ENCODE data around the gene PC.

PC gene

DNA sequence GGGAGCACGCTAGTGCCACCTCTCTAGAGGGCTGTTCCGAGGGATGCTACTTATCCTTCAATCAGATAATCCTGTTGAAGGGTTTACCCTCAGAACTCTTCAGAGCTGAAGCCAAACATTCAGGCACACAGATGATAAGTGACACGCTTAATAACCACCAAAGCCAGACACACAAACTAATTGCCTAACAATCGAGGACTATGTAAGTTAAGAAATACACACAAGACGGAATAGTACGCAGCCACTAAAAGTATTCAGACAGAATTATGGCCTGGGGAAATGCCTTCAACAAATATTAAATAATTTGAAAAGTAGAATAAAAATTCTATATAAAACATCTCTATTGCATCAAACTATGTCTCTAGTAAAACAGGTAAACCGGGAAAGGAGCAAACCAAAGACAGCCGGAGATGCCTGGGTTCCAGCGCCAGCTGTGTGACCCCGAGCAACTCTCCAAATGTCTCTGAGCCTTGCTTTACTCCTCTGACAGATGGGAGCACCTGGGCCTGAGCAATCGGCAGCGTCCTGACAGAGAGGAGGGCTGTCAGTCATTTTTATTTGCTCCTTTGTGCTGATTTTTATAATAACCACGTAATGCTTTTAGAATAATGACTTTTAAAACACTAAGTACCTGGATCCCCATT lies 90.0 kb downstream of the PC start:
- no peak for DNase-seq (ENCODE audit: low read depth in 3 of 3)

DNA sequence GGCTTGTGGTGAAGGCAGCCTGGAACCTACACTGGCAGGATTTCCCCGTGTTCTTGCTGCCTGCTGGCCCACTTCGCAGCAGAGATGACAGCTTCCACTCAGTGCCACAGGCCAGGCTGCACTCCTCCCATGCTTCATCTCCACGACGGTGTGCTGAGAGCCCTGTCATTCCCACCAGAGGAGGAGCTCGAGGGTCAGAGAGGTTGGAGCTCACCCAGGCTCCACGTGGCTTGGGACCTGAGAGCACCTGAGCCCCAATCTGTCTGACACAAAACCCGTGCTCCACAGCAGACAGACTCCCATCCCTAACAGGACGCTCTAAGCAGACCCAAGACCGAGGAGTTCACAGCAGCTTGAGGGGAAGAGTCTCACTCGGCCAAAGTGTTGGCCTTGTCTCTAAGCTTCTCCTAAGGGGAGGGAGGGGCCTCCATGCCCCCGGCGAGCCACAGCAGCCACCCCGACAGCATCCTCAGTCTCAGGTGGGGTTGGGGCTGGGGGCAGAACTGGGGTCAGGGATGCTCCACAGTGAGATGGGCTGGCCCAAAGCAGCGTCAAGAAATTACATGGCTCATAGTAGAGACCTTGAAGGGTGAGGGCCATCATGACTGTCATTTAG lies 90.7 kb downstream of the PC start:
- DNase-seq (ENCODE audit: low read depth in 3 of 3), result no peak

DNA sequence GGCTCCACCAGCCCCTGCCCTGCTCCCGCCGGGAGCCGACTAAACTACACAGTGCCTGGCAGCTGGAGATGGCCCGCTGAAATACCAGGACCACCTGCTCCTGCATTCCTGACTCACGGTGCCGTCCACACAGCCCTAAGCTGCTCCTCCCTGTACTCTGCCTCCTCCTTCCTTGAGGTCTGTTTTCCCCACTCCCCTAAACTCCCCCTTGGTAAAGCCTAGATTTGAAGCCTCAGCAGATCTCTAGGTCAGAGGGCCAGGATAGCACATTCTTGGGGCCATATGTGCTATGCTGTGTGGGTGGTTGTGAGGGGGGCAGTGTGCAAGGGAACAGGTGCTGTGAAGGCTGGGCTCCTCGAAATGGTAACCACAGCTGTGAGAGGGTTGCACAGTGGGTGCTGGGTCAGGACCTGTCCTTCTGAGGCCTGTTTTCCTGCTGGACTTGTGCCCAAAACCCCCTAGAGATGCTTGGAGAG lies 91.6 kb downstream of the PC start:
- no peak for DNase-seq (ENCODE audit: low read depth in 3 of 3)

DNA sequence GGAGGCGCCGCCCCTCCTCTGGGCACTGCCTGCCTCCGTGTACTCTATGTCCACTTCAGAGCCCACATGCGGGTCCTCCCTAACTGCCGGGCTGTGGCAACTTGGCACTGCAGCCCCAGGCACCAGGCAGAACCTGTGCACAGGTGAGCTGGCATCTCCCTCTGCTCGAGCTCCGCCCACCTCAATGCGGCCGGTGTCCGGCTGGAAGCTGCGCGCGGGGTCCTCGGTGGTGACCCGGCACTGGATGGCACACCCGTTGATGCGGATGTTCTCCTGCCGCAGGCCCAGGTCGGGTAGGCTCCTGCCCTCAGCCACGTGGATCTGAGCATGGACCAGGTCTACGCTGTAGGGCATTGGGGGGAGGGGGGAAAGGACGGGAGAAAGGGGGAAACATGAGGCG lies 92.2 kb downstream of the PC start:
- DNase-seq (ENCODE audit: low read depth in 3 of 3), result no peak

DNA sequence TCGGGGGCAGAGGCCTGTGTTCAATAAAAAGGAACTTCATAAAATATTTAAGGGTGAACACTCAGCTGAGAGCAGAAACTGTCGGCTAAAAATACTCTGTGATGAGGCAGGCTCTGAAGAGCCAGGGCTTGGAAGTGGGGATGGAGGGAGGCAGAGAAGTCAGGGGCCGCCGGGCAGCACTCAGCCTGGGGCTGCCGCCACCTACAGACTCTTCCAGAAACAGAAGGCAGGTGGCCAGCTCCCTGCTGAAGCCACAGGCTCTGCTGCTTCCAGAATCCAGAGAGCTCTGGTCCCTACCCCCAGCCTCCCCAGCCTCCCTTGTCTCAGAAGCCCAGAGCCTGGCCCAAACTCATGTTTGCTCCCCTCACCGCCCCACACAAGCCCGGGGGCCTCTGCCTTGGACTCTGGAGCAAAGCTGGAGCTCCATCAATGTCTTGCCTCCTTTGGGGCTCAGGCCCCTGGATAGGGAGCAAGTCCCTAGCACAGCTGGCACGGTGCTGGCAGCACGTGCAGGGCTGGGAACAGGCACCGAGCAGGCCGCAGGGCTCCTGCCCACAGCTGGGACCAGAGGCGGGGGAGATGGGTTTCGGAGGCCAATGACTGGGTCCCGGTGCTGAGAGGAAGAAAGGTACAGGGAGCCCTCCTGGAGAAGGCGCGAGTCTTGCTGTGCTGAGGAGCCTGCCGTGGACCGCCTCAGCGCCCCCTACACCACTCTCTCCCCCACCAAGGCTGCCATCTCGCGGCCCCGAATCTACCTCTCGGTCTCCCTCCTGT lies 93.1 kb downstream of the PC start:
- no peak for DNase-seq (ENCODE audit: low read depth in 3 of 3)

DNA sequence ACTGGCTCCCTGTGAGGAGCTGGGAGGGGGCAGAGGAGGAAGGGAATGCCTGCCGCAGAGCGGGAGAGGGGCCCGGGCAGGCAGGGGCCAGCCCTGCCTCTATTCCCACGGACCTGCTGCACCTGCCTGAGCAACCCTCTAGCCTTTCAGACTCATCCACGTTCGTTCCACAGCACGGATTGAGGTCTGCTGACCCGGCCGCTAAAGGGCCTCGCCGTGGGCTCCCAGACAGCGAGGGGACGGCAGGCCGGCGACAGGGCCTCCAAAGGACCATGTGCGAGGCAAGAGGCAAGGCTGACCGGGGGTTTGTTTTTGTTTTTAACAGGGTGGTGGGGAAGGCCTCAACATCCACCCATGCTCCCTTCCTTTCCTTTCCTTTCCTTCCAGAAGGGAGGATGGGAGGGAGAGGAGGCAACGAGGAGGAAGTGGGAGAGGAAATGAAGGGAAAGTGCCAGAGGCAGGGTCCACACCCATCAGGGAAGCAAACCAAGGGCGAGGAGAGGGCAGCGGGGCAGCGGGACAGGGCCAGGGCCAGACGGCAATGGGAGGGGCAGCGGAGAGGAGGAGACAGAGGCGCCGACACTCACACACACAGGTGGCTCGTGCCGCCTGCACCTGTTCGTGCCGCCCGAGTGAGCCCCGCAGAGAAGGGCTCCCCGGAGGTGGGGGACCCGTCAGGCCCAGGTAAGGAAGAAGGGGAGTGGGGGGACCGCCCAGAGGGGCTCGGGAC lies 93.8 kb downstream of the PC start:
- no peak for DNase-seq (ENCODE audit: low read depth in 3 of 3)

DNA sequence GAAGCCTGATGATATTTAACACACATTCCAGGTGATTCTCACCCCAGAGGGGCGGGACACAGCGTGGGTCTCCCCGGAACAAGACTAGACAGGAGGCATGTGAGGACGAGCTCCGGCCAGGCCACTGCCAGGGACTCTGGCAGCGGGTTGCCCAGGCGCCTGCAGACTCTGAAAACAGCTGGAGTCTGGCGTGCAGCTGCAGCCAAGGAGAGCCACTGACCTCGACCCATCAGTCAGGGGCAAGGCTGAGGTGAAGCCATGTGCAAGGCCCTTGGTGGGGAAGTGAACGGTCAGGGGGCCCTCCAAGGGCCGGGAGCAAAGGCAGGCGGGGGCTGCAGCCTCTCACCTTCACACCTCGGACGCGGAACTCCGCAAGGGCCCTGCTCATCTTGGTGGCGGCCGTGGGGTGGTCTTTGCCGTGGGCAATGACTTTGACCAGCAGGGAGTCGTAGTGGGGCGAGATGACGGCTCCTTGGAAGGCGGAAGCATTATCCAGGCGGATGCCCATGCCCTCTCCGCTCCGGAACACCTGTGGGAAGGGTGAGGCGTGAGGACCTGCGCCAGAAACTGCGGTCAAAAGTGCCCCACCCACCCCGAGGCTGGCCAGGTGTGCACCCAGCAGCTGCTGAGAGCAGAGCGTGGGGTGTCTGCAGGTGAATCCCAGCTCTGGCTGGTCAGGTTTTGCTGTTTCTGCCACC lies 94.6 kb downstream of the PC start:
- DNase-seq (ENCODE audit: low read depth in 3 of 3), result no peak

DNA sequence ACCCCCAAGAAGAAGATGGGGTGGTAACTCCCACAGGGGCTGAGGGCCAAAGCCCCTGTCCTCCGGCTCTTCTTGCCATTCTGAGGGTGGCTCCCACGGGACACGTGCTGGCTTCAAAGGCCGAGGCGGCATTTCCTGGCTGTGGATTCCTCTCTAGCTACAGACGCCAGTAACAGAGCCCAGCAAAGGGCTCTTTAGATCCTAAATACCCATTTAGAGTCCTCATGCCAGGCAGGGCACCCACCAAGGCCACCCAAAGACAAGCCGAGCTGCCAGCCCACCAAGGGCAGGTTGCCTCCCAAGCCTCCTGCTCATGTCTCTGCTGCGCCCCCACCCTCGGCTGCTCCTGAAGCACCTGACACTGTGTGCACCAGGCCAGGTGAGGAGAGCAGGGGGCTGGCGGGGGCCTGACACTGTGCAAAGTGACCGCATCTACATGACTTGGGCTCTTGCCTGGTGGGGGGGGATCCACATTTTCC lies 95.6 kb downstream of the PC start:
- DNase-seq (ENCODE audit: low read depth in 3 of 3), result no peak

DNA sequence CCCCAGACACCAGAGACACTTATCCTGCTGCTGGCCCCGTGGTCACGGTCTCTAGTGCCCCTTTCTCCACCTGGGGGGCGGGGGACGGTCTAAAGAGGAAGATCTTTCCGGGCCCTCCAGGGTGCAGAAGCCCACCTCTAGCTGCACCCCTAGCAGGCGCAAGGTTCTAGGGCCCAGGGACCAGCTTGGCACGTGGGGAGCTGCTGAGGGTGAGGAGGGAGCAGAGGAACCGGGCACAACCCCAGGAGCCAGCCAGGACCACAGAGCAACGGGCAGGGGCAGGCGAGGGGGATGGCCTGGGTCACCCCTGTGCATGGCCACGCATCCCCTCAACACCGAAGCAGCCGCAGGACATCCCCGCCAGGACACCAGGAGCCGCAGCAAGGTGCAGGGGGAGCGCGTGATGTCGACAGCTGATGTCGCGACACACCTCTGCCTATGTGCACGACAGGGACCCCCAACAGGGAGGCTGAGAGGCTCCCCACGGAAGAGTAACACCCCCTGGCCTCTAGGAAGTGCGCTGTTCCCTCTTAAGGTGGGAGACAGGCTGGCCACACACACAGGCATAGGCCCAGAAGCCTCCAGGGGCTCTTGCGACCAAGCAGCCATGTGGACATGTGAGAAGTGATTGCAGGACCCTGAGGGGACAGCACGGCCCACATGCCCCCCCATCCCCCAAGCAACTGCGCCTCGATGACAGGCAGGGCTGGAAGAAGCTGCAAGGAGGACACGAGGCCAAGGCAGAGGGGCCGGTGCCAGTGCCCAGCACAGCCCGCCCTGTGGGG lies 96.2 kb downstream of the PC start:
- DNase-seq (ENCODE audit: low read depth in 3 of 3), result no peak

DNA sequence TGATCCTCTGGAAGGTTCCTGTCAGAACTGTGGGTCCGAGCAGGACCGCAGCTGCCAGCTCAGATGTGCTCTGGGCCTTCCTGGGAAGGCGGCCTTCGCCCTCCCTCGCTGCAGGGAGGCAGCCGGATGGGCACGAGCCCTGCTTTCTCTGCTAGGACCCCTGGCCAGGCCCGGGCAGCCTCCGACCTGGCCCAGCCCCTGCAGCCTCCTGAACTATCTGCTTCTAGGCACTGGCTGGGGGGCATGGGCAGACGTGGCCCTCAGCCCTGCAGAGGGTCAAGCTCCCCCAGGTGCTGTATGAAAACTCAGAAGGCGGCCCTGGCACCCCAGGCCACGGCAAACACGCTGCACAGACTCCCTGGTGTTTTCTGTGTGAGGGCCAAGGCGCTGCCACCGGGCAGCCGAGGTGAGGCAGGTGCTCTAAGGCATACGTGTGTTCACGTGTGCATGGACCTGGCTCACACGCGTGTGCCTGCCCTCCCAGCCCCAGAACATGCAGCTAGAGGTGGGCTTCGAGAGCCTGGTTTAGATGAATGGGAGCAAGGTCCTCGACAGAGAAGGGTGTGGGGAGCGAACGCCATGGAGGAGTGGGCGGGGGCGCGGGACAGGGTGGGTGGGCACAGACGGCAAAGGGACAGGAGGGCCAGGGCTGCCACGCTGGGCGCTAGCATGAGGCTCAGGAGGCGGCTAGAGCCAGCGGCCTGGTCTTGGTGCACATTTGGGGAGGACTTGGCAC lies 97.0 kb downstream of the PC start:
- no peak for DNase-seq (ENCODE audit: low read depth in 3 of 3)

DNA sequence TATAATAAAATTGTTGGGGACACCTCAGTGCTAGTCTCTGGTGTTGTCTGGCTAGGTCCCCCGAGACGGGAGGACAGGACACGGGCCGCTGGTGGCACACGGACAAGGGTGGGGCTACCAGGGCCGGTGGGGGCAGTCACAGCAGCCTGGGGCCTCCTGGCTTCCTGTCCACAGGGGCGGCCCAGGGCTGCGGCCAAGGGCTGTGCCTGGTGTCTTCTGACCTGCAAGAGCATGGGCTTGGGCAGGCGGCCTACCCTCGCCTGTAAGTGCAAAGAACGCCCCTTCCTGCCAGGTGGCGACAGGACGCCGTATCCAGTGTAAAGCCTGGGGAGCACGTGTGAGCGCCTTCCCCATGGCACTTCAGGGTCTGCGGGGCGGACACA lies 97.7 kb downstream of the PC start:
- DNase-seq (ENCODE audit: low read depth in 3 of 3), result no peak

DNA sequence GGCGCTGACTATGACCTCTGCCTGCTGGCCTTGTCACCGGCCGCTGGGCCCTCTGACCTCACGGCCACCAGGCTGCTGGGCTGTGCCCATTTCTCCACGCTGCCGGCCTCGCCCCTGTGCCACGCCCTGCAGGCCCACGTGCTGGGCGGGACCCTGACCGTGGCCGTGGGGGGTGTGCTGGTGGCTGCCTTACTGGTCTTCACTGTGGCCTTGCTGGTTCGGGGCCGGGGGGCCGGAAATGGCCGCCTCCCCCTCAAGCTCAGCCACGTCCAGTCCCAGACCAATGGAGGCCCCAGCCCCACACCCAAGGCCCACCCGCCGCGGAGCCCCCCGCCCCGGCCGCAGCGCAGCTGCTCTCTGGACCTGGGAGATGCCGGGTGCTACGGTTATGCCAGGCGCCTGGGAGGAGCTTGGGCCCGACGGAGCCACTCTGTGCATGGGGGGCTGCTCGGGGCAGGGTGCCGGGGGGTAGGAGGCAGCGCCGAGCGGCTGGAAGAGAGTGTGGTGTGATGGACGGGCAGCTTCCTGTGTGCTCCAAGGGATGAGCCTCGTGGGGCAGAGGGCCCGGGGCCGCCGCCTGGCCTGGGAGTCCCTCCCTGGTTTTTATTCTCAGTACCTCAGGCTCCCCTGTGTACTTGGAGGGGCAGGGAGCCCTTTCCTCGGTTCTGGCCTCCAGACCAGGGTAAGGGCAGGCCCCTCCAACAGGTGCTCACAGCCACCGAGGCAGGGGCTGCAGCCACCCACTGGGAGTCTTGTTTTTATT lies 98.3 kb downstream of the PC start:
- no peak for DNase-seq (ENCODE audit: low read depth in 3 of 3)

DNA sequence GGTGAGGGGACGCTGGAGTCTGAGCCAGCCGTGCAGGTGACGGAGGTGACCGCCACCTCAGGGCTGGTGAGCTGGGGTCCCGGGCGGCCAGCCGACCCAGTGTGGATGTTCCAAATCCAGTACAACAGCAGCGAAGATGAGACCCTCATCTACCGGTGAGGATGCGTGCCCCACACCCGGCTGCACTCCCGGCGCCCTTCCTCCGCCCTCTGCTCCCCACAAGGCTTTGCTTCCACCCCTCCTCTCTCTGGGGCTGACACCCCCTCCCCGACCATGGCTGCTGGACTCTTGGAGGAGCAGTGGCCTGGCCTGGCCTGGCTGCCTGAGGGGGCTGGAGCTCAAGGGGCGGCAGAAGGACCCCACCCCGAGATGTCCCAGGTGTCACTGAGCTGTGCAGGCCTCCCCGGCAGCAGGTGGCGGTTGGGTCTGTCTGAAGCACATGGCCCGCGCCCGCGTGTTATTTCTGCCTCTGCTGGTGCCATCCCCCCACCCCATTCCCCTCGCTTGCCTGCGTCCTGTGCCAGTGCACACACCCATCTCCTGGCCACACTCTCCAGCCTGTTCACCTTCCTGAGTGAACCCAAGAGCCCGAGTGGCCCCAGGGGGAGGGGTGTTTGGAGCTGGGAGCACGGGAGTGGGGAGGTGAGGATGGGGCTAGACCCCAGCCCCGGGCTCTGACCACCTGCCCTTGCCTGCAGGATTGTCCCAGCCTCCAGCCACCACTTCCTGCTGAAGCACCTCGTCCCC lies 99.1 kb downstream of the PC start:
- no peak for DNase-seq (ENCODE audit: low read depth in 3 of 3)

DNA sequence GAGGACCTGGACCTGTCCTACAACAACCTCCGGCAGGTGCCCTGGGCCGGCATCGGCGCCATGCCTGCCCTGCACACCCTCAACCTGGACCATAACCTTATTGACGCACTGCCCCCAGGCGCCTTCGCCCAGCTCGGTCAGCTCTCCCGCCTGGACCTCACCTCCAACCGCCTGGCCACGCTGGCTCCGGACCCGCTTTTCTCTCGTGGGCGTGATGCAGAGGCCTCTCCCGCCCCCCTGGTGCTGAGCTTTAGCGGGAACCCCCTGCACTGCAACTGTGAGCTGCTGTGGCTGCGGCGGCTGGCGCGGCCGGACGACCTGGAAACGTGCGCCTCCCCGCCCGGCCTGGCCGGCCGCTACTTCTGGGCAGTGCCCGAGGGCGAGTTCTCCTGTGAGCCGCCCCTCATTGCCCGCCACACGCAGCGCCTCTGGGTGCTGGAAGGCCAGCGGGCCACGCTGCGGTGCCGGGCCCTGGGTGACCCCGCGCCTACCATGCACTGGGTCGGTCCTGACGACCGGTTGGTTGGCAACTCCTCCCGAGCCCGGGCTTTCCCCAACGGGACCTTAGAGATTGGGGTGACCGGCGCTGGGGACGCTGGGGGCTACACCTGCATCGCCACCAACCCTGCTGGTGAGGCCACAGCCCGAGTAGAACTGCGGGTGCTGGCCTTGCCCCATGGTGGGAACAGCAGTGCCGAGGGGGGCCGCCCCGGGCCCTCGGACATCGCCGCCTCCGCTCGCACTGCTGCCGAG lies 99.8 kb downstream of the PC start:
- no peak for DNase-seq (ENCODE audit: low read depth in 3 of 3)

DNA sequence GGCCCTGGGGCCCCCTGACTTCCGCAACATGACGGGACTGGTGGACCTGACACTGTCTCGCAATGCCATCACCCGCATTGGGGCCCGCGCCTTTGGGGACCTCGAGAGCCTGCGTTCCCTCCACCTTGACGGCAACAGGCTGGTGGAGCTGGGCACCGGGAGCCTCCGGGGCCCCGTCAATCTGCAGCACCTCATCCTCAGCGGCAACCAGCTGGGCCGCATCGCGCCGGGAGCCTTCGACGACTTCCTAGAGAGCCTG lies 100.3 kb downstream of the PC start:
- DNase-seq (ENCODE audit: low read depth in 3 of 3), result no peak

DNA sequence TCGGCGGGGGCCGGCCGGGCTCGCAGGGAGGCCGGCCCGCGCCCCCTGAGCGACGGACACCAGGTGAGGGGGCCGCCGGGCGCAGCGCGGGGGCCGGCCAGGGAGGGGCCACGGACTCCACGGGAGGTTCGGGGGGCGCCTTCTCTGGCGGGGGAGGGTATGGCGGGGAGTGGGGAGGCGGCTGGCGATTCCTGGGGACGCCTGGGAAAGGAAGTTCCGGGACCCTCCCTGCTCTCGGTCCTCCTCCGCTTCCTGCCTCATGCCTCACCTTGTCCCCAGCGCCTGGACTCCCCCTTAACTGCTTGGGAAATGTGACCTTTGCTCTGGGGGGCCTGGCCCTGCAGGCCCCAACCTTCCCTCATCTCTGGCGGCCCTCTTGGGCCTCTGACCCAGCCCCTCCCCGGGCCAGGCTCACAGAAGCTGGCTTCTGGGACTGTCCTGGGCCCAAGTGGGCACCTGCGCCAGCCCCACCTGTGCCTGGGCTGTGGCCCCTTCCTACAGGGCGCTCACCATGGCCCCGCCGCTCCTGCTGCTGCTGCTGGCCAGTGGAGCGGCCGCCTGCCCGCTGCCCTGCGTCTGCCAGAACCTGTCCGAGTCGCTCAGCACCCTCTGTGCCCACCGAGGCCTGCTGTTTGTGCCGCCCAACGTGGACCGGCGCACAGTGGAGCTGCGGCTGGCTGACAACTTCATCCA lies 100.8 kb downstream of the PC start:
- DNase-seq (ENCODE audit: low read depth in 3 of 3), result no peak

DNA sequence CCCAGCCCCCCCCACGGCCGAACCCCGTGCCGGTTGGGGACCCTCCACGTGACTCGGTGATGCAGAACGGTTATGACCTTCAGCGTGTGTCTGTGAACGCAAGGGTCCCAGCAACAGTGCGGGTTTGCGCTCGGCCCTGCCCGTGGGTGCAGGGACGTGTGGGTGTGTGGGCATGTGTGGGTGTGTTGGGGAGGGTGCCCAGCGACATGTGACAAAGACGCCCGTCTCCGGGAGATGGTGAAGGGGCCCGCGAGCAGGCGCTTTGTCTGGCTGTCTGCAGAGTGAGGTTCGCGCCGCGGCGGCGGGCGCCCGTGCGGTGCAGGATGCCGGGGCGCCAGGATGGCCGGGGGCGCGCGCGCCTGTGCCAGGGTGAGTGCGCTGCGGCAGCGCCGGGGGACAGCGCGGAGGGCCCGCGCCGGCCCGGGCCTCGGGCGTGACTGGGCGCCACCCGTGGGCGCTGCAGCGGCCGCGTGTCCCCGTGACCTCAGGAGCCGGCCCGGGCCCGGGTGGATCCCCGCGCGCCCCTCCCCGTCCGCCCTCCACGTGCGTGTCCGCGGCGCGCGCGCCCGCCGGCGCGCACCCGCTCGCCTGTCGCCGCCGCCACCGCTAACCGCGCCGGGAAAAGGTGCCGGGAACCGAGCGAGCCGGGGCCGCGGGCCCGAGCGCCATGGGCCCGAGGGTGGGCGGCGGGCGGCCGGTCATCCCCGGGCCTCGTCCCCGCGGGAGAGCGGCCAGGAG lies 101.5 kb downstream of the PC start, which contains the start of gene LRFN4:
Gene LRFN4 (plus strand): TSS at position 569 of the 738 bp plus-strand sequence. CDS start 681 bp downstream, outside the sequence.
- DNase-seq (ENCODE audit: low read depth in 3 of 3), result peak in 1 of 3 donors; percentile 17
